Right lobe of liver (tissue), 4 donors: ENCODE data around the gene IWS1.

Experiments
- CTCF ChIP-seq, 4 donors: fragments of 200-600 bp in 3 of 4; fragments of 450-650 bp in 1 of 4; IDR thresholded peaks; one replicate each; pipeline versions ENCODE4 v1.5.1 to v1.8.0; 2016 to 2022; ENCODE audit warnings: antibody characterized with exemption in 4 of 4, mild to moderate bottlenecking in 2 of 4
- POLR2A ChIP-seq: fragments of 450-650 bp; IDR thresholded peaks from one replicate; pipeline ENCODE4 v1.6.1; 2017; ENCODE audit warnings: antibody characterized with exemption, mild to moderate bottlenecking
- donor health status: DM: no; HTN: no; CAD: no.
- donor health status: DM: no; HTN: no; CAD: no.
- donor health status: DM: no; HTN: yes; CAD: no.

GRCh38 chr2:127560201-127560930 lies 34.1 kb upstream of the IWS1 start:
- TF ChIP-seq POLR2A (no peak), CTCF (IDR thresholded peaks at IDR 0.05) (no peak)
